ENCODE data around the gene VDAC2.

DNA sequence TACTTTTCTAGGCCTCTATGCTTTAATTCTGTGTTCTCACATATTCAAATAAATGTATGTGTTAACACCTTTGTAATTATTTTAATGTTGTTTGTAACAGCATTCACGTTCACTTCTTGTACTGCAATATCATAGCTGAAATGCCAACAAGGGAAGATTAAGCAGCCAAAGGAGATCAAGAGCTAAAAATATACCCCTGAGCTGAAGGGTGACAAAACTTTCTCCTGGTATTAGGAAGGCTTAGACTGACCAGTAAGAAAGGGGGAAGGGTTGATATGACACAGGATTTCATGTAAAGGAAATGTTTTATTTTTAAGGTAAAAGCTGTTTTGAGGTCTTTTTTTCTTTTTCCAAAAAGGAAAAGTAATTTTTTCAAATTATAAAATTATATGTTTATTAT, 40.4 kb upstream of the VDAC2 start:
- TF ChIP-seq POLR2AphosphoS5 (IDR thresholded peaks at IDR 0.05), result no peak
- TF ChIP-seq, protein P1, sequence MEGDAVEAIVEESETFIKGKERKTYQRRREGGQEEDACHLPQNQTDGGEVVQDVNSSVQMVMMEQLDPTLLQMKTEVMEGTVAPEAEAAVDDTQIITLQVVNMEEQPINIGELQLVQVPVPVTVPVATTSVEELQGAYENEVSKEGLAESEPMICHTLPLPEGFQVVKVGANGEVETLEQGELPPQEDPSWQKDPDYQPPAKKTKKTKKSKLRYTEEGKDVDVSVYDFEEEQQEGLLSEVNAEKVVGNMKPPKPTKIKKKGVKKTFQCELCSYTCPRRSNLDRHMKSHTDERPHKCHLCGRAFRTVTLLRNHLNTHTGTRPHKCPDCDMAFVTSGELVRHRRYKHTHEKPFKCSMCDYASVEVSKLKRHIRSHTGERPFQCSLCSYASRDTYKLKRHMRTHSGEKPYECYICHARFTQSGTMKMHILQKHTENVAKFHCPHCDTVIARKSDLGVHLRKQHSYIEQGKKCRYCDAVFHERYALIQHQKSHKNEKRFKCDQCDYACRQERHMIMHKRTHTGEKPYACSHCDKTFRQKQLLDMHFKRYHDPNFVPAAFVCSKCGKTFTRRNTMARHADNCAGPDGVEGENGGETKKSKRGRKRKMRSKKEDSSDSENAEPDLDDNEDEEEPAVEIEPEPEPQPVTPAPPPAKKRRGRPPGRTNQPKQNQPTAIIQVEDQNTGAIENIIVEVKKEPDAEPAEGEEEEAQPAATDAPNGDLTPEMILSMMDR (IDR thresholded peaks at IDR 0.05), result no peak
